ENCODE results near the gene IMMP2L. TPM values are rescaled to one million over a fixed set of nuclear protein-coding genes. Genes with fewer than 3 reads are reported as not detected.
"Not testable (repeated sequence)": the region's sequence is repeated elsewhere in the genome, so short reads cannot be mapped to it uniquely, and the experiment has no call there.

Gene IMMP2L
- polyA plus RNA-seq, 1 of the 3 experiments (the other 2 are of a cell fraction), result 10.7 TPM

DNA sequence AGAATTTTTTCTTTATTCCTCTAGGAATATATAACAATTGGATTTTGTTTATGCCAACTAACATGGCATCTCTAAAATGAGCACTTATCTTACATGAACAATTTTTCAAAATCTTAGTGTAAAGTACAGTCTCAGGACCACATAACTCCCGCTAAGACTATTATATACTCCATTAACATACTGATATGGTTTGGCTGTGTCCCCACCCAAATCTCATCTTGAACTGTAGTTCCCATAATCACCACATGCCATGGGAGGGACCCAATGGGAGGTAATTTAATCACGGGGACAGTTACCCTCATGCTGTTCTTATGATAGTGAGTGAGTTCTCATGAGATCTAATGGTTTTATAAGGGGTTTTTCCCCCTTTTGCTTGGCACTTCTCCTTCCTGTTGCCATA, 291.5 kb downstream of the IMMP2L start:
- H3K9ac ChIP-seq; H3K79me2 ChIP-seq (ENCODE audit: insufficient read depth); H3K9me2 ChIP-seq; H3K36me3 ChIP-seq (replicated peaks in 1 of 2; ENCODE audit: control insufficient read depth in 1 of 2, insufficient read depth in 2 of 2, low read length in 1 of 2); H3F3A ChIP-seq (replicated peaks; ENCODE audit: insufficient read depth); H3K9me3 ChIP-seq; H2AFZ ChIP-seq (ENCODE audit: low read depth); CTCF ChIA-PET; H4K20me1 ChIP-seq (ENCODE audit: insufficient read depth); H3K4me1 ChIP-seq (ENCODE audit: control insufficient read depth in 1 of 2, insufficient read depth in 2 of 2, low read depth in 1 of 2, low read length in 1 of 2); H3K27me3 ChIP-seq (ENCODE audit: insufficient read depth); H3K27ac ChIP-seq (ENCODE audit: low read depth in 2 of 2, low read length in 1 of 2); DNase-seq; H3K4me2 ChIP-seq; H3K4me3 ChIP-seq (ENCODE audit: low read depth in 2 of 2, low read length in 1 of 2); POLR2A ChIA-PET: not testable (repeated sequence)
- WGBS (ENCODE audit: low lambda C conversion rate), result 80% methylated on average over 2 of the region's 2 CpGs

DNA sequence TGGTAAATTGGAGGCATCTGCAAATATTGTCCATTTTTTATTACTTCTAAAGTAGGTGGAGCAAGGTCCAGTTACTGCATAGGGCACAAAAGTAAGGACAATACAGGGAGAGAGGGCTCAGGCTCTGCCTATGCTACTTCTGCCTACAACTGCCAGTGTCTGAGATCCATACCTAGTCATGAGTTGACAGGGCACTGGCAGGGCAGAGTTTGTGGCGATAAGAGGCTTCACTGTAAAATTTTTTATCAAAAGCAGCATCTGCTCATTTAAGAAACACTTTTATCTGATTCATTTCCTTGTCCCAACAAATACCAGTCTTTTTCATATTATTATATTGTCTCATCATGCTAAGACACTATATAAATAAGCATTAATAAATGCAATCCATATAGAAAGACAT, 293.4 kb downstream of the IMMP2L start:
- H3K27ac ChIP-seq (ENCODE audit: low read depth in 2 of 2, low read length in 1 of 2), result no peak overlapping the region
- H3K4me3 ChIP-seq (ENCODE audit: low read depth in 2 of 2, low read length in 1 of 2), result no peak overlapping the region
- H2AFZ ChIP-seq (ENCODE audit: low read depth), result no peak overlapping the region
- peaks cover 4 to 8% of the 10 kb centered on the region in 2 experiments; a peak in 3 of 4 replicates for H3K4me1 ChIP-seq (ENCODE audit: control insufficient read depth in 1 of 2, insufficient read depth in 2 of 2, low read depth in 1 of 2, low read length in 1 of 2)
- ChIA-PET POLR2A (no interaction called here), CTCF (interaction anchor here (0.8 to 0.9 kb wide), 2 partner anchors 9 to 12 kb away, joined by 3 to 4 read pairs; no protein-coding TSS in a partner anchor)
- H3K9me3 ChIP-seq, result no peaks in the 10 kb centered on the region
- 94% methylated on average over 1 of the region's 1 CpG for WGBS (ENCODE audit: low lambda C conversion rate)
- no peaks in the 10 kb centered on the region for H3K36me3 ChIP-seq (replicated peaks in 1 of 2; ENCODE audit: control insufficient read depth in 1 of 2, insufficient read depth in 2 of 2, low read length in 1 of 2)
- no peaks in the 10 kb centered on the region for H3K27me3 ChIP-seq (ENCODE audit: insufficient read depth)
- no peaks in the 10 kb centered on the region for H3K9me2 ChIP-seq
- no peak overlapping the region for H3K9ac ChIP-seq
- H4K20me1 ChIP-seq (ENCODE audit: insufficient read depth), result no peaks in the 10 kb centered on the region
- TF ChIP-seq JUND (IDR thresholded peaks at IDR 0.05), result no peak
- no peak for TF ChIP-seq MEF2A (IDR thresholded peaks at IDR 0.05; ENCODE audit: borderline replicate concordance, low read depth)
- TF ChIP-seq, protein P1, sequence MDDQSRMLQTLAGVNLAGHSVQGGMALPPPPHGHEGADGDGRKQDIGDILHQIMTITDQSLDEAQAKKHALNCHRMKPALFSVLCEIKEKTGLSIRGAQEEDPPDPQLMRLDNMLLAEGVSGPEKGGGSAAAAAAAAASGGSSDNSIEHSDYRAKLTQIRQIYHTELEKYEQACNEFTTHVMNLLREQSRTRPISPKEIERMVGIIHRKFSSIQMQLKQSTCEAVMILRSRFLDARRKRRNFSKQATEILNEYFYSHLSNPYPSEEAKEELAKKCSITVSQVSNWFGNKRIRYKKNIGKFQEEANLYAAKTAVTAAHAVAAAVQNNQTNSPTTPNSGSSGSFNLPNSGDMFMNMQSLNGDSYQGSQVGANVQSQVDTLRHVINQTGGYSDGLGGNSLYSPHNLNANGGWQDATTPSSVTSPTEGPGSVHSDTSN (IDR thresholded peaks at IDR 0.05), result no peak
- no peak for TF ChIP-seq RXRA (IDR thresholded peaks at IDR 0.05; ENCODE audit: borderline replicate concordance, low read depth)
- TF ChIP-seq TAF1 (IDR thresholded peaks at IDR 0.05; ENCODE audit: borderline replicate concordance, low read depth, low read length), result no peak
- no peak for TF ChIP-seq POLR2AphosphoS5 (IDR thresholded peaks at IDR 0.05; ENCODE audit: low read depth, low read length)
- TF ChIP-seq NFIC (IDR thresholded peaks at IDR 0.05; ENCODE audit: borderline replicate concordance), result no peak
- TF ChIP-seq, protein P2, sequence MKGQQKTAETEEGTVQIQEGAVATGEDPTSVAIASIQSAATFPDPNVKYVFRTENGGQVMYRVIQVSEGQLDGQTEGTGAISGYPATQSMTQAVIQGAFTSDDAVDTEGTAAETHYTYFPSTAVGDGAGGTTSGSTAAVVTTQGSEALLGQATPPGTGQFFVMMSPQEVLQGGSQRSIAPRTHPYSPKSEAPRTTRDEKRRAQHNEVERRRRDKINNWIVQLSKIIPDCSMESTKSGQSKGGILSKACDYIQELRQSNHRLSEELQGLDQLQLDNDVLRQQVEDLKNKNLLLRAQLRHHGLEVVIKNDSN (IDR thresholded peaks at IDR 0.05; ENCODE audit: borderline replicate concordance, low read depth), result no peak
- TF ChIP-seq RFX5 (IDR thresholded peaks at IDR 0.05; ENCODE audit: low read length), result no peak
- TF ChIP-seq TEAD4 (IDR thresholded peaks at IDR 0.05; ENCODE audit: borderline replicate concordance, insufficient read depth), result no peak
- no peak for TF ChIP-seq FOSL2 (IDR thresholded peaks at IDR 0.05; ENCODE audit: borderline replicate concordance, low read depth)
- TF ChIP-seq YY1 (IDR thresholded peaks at IDR 0.05; ENCODE audit: low read depth), result no peak
- TF ChIP-seq FOXJ3 (CRISPR knock-in tag; IDR thresholded peaks at IDR 0.05), result no peak
- TF ChIP-seq RCOR1 (IDR thresholded peaks at IDR 0.05; ENCODE audit: low read length), result no peak
- H3K4me2 ChIP-seq, result no peak overlapping the region
- no peaks in the 10 kb centered on the region; the same call in 1 of the 2 replicates for H3K79me2 ChIP-seq (ENCODE audit: insufficient read depth)
- no peaks in the 10 kb centered on the region for H3F3A ChIP-seq (replicated peaks; ENCODE audit: insufficient read depth)
- DNase-seq, result no peak

Data from SK-N-SH (cell line).